Esophagus squamous epithelium (tissue), 4 donors: ENCODE data around the gene CDO1.

Experiments
- CTCF ChIP-seq, 6 experiments: fragments of 450-650 bp in 4 of 6; fragments of 200-600 bp in 2 of 6; sonication (generic) in 2 of 6; IDR thresholded peaks; one replicate each; pipeline ENCODE4 v1.5.1; 2016 to 2019; ENCODE audit warnings: antibody characterized with exemption in 6 of 6, mild to moderate bottlenecking in 4 of 6, moderate library complexity in 4 of 6
- POLR2A ChIP-seq, 4 donors: fragments of 450-650 bp; IDR thresholded peaks; one replicate each; pipeline ENCODE4 v1.6.1; 2017; ENCODE audit warnings: antibody characterized with exemption in 4 of 4, mild to moderate bottlenecking in 4 of 4, moderate library complexity in 3 of 4

DNA sequence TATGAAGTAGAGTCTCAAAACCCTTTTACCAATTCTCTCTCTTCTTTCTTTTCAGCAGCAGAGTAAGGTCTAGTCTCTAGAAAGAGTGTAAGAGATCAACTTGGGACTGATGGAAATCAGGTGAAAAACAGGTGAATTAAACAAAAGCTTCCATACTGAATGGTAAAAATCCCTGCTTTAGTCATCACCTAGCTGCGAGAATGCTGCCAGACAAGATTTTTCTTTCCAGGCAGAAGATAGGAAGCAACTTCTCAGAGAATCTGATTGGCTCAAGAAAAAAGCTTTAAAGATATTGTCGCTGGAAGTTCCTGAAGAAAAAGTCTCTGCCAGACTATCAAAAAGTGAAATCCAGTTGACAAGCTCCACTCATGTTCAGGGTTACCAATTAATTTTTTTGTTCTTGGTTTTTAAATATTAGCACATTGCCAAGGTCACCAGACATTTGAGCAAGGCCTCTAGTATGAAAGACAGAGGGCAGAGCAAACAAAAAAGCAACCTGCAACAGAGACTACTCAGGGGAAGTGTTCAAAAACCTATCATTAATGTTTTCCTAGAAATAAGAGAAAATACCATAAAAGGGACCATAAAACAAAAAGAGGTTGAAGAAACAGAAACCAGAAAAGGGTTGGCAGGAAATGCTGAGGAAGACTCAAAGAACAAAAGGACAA is 9.3 kb downstream of the CDO1 start:
- no peak for TF ChIP-seq CTCF (IDR thresholded peaks at IDR 0.05)
- TF ChIP-seq POLR2A (IDR thresholded peaks at IDR 0.05), result no peak
